GM19023 (cell line): Measurements from ENCODE around the gene IRS1.

Experiments
- ATAC-seq: cut with Tn5 transposase; IDR thresholded peaks from one replicate; pipeline ENCODE4 v1.9.1; 2021; ENCODE audit warnings: mild to moderate bottlenecking, moderate library complexity; ENCODE audit not compliant: unreplicated experiment

The IRS1 gene

DNA sequence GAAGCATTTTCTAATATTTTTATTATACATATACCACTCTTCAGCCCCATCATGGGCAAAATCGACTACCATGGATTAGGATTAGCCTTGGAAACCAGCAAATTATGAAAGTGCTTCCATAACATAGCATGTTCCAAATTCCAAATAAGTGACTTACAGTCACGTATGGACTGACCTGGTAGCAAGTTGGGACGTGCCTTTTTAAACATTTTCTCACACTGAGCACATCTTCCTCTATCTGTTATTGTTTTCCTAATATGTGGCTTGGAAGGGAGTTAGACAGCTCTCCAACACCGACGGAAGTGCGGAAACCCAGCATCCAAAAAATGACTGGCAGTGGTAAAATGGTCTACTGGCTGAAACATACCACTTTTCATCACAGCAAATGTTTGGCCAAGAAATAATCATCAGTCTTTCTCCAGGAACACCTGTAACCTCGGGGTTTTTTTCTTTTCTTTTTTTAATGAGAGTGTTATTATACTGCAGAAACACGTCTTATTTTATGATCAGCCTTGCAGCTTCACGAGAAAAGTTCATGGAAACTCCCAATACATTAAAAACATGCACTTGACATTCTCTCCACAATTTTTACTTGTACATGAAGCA, 107.0 kb downstream of the IRS1 start:
- no peak for ATAC-seq

DNA sequence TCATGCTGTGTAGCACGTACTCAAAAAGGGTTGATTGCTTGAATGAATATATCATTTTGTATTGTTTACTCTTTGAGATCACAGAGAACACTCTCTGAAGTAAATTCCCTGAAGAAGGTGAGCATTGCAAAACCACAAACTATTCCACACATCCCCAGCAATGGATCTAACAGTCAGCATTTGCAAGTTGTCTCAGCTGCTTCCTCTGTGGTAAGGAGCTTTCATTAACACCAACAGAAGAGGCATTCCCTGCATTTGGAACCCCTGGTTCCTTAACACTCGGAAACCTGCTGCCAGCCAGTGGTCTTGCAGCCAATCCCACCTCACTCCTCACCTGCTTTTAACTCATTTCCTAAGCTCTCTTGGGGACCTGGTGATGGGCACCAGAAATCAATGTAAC, 108.4 kb downstream of the IRS1 start:
- ATAC-seq = no peak

DNA sequence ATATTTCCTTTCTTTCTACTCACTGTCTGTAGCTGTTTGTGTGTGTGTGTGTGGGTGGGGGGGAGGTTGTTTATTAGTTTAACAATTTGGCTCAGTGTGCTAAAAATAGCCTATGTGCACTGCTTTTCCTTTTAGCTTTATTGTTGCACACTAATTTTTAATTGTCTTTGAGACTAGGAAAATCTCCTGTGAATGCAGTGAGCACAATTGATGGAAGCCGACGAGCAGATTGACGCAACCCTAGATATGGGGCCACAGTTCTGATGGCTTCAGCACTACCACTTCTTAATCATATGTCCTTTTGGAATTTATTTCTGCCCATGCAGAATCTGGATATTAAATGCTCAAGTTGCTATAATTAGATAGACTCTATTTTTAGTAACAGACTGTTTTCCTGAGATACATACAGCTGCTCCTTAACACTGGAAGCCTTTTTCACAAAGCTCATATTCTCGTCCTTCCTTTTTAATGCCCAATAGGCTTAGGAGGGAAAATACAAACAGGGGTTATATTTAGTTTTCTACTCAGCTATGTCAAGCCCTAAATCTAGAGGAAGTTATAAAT, 109.1 kb downstream of the IRS1 start:
- ATAC-seq = no peak

DNA sequence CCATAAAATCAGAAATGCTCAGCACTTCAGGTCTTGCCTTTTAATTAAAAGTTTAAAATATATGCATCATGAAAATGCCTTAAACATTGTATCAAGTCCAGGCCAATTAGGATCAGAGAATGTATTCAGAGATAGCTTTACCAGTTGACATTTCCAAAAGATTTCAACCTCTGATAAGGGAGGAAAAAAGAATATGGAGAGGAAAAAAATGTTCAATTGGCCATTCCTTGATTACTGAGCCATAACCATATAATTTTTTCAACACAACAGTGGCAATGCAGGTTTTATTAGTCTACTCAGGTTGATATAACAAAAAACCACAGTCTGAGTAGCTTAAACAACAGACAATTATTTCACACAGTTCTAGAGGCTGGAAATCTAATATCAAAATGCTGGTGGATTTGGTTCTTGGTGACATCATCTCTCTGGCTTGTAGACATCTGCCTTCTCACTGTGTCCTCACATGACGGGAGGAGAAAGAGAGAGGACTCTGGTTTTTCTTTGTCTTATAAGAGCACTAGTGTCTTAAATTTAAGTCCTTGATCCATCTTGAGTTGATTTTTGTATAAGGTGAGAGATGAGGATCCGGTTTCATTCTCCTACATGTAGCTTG, 111.9 kb downstream of the IRS1 start:
- ATAC-seq = no peak

DNA sequence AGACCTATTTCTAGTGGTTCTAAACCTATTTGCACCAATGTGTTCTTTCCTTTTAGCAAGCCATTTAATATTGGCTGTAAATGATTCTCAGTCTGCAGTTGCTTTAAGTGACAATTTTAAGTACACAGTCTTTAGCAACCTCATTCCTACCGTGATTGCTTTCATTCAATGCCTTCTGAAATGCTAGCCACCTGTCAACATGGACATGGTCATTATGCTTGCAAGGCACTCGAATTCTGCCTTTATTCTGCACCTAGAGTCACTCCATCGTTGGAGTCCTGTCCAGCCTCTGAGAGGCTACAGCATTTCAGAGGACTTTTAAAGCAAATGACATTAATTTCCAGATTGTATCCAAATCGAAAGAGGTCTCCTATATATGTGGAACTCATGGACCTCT, 115.1 kb downstream of the IRS1 start:
- no peak for ATAC-seq

DNA sequence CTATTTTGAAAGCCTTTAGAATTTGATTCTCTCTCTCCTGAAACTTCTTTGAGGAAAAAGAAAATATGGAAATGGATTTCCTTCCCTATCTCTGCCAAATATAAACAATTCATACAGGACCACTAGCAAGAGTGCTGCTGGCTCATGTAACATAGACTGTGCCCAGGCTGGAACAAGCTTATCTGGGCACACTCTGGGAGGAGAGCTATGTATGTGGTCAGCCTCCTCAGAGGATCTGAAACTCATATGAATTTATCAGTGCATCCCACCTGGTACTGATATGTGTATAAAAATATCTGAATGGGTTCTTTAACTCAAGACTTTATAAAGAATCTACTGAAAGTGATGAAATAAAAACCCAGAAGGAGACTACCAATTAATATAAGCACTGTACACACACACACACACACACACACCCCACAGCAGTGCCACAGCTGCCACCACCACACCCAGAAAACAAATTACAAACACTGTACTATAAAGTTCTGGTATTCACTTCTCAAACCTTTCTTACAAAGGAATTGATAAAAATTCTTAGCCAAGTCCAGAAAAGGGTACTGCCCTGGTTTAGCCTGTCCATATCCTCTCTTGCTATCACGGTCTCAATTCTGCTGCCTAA, 115.6 kb downstream of the IRS1 start:
- ATAC-seq = no peak

DNA sequence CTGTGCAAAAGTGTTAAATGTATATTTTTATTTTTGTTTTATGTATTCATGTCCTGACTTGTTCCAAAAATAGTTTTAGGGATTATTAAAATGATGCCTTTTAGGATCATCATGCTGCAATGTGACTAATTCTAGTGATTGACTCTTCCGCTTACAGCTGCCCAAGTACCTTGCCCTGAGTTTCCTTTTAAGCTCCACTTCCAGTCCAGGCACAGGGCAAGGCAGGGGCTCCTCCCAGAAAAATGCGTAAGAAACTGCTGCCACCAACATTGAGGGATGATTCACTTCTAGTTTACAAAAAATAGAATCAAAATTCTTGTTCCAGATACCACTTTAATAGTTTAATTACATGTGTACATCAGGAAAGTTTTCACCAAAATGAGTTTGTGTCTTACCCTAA, 116.4 kb downstream of the IRS1 start:
- ATAC-seq = no peak
